ENCODE measurements around the gene PRXL2C. TPM values are rescaled to one million over a fixed set of nuclear protein-coding genes. Genes with fewer than 3 reads are reported as not detected.

Gene PRXL2C
- polyA plus RNA-seq, 1 of the 3 experiments (the other 2 are of a cell fraction) = 8.4 TPM

DNA sequence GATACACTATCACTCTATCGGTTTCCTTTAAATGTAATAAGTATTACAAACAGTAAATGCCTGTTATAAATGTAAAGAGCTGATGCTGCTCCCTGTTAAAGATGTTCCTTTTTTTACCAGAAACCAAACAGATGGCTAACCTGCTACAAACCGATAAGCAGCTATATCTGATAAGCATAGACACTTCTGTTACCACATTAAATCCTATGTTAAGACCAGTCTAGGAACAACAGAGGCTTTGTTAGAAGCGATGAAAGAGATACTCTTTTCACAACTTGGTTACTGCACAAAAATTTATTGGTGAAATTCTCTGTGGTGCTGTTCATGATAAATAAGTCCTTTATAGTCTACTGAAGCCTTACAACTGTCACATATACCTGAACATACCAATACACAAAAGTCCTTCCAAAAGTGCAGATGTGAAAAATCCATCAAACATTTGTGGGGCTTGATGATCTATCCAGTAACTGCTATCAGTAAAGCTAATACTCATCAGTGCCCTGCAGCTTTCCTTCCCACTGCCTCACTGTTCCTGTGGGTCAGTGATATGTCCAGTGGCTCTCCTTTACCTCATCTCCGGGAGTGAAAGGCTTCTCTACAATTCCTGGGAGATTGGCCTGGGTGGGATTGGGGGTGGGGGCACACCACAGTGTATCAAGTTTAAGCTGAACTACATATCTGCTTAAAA lies 25.8 kb upstream of the PRXL2C start:
- POLR2A ChIA-PET = no interaction called here
- 19% methylated on average over 4 of the region's 4 CpGs for whole genome bisulfite sequencing (ENCODE audit: low lambda C conversion rate)
- CTCF ChIA-PET = interaction anchor here (0.6 to 1.7 kb wide), 4 partner anchors 15 to 789 kb away, joined by 3 to 5 read pairs (median 4); no protein-coding TSS in a partner anchor

DNA sequence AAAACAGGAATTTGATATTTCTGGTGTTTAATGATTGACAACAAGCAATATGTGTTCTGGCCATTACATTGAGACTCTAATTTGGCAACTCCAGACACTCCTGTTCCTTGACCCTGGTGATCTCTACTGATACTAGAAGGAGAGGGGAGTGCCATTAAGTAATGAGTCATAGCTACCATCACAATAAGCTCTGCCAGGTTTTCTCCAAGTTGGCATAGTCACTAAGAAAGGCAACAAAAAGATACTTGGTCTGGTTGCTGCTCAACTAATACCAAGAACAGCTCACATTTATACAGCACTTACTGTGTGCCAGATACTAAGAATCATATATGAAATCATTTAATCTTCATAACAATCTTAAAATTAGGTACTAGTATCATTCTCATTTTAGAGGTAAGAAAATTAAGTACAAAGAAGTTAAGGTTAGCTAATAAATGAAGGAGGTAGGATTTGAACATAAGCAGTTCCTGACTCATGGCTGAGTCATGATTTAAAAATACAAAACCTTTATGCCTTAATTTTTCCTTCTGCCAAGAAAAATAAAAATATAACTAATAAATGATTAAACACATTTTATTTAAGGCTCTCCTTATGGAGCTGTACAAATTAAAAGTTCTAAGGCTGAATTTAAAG lies 19.9 kb upstream of the PRXL2C start:
- Histone ChIP-seq H3K27ac (ENCODE audit: low read depth in 2 of 2, low read length in 1 of 2) (peak overlapping the region in 1 of 2 experiments; percentile 65; a peak in 2 of 4 replicates), H3K4me3 (ENCODE audit: low read depth in 2 of 2, low read length in 1 of 2) (no peak overlapping the region), H3K4me1 (ENCODE audit: control insufficient read depth in 1 of 2, insufficient read depth in 2 of 2, low read depth in 1 of 2, low read length in 1 of 2) (no peaks in the 10 kb centered on the region), H4K20me1 (ENCODE audit: insufficient read depth) (no peaks in the 10 kb centered on the region), H3K36me3 (replicated peaks in 1 of 2; ENCODE audit: control insufficient read depth in 1 of 2, insufficient read depth in 2 of 2, low read length in 1 of 2) (no peaks in the 10 kb centered on the region), H3F3A (replicated peaks; ENCODE audit: insufficient read depth) (peaks cover 15% of the 10 kb centered on the region), H2AFZ (ENCODE audit: low read depth) (no peak overlapping the region), H3K27me3 (ENCODE audit: insufficient read depth) (no peaks in the 10 kb centered on the region), H3K9me2 (no peaks in the 10 kb centered on the region), H3K9ac (no peak overlapping the region), H3K4me2 (no peak overlapping the region; the same call in 1 of the 2 replicates), H3K79me2 (ENCODE audit: insufficient read depth) (no peaks in the 10 kb centered on the region), H3K9me3 (no peaks in the 10 kb centered on the region)
- ChIA-PET POLR2A (no interaction called here), CTCF (interaction anchor here (1.1 to 1.2 kb wide), 2 partner anchors 8 to 347 kb away, joined by 3 to 5 read pairs; no protein-coding TSS in a partner anchor)
- DNase-seq = no peak
- TF ChIP-seq, protein P1, sequence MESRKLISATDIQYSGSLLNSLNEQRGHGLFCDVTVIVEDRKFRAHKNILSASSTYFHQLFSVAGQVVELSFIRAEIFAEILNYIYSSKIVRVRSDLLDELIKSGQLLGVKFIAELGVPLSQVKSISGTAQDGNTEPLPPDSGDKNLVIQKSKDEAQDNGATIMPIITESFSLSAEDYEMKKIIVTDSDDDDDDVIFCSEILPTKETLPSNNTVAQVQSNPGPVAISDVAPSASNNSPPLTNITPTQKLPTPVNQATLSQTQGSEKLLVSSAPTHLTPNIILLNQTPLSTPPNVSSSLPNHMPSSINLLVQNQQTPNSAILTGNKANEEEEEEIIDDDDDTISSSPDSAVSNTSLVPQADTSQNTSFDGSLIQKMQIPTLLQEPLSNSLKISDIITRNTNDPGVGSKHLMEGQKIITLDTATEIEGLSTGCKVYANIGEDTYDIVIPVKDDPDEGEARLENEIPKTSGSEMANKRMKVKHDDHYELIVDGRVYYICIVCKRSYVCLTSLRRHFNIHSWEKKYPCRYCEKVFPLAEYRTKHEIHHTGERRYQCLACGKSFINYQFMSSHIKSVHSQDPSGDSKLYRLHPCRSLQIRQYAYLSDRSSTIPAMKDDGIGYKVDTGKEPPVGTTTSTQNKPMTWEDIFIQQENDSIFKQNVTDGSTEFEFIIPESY (IDR thresholded peaks at IDR 0.05; ENCODE audit: borderline replicate concordance, low read depth) = no peak
- TF ChIP-seq YY1 (IDR thresholded peaks at IDR 0.05; ENCODE audit: low read depth) (no peak; the same call in 1 of the 2 replicates), RAD21 (IDR thresholded peaks at IDR 0.05; ENCODE audit: low read length) (no peak), FOSL2 (IDR thresholded peaks at IDR 0.05; ENCODE audit: borderline replicate concordance, low read depth) (peak; percentile 59), RFX5 (IDR thresholded peaks at IDR 0.05; ENCODE audit: low read length) (no peak), GATA2 (CRISPR knock-in tag; IDR thresholded peaks at IDR 0.05) (no peak), ELF1 (IDR thresholded peaks at IDR 0.05) (no peak), SIN3A (IDR thresholded peaks at IDR 0.05; ENCODE audit: borderline replicate concordance, low read depth, low read length) (no peak), TCF12 (IDR thresholded peaks at IDR 0.05) (peak; percentile 61), TAF1 (IDR thresholded peaks at IDR 0.05; ENCODE audit: borderline replicate concordance, low read depth, low read length) (no peak)
- TF ChIP-seq, protein P2, sequence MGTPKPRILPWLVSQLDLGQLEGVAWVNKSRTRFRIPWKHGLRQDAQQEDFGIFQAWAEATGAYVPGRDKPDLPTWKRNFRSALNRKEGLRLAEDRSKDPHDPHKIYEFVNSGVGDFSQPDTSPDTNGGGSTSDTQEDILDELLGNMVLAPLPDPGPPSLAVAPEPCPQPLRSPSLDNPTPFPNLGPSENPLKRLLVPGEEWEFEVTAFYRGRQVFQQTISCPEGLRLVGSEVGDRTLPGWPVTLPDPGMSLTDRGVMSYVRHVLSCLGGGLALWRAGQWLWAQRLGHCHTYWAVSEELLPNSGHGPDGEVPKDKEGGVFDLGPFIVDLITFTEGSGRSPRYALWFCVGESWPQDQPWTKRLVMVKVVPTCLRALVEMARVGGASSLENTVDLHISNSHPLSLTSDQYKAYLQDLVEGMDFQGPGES (IDR thresholded peaks at IDR 0.05; ENCODE audit: low read depth, low read length) = no peak

More for the DNA sequence above, 25.8 kb upstream of the PRXL2C start:
- H3K79me2 ChIP-seq (ENCODE audit: insufficient read depth) = no peaks in the 10 kb centered on the region
- TF ChIP-seq, protein P1 (IDR thresholded peaks at IDR 0.05; ENCODE audit: borderline replicate concordance, low read depth) = no peak
- TF ChIP-seq, protein P3, sequence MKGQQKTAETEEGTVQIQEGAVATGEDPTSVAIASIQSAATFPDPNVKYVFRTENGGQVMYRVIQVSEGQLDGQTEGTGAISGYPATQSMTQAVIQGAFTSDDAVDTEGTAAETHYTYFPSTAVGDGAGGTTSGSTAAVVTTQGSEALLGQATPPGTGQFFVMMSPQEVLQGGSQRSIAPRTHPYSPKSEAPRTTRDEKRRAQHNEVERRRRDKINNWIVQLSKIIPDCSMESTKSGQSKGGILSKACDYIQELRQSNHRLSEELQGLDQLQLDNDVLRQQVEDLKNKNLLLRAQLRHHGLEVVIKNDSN (IDR thresholded peaks at IDR 0.05; ENCODE audit: borderline replicate concordance, low read depth) = no peak
- TF ChIP-seq RXRA (IDR thresholded peaks at IDR 0.05; ENCODE audit: borderline replicate concordance, low read depth) = no peak
- peak in 1 of 2 experiments; percentile 20; a peak in 1 of 4 replicates for TF ChIP-seq EP300 (IDR thresholded peaks at IDR 0.05; ENCODE audit: borderline replicate concordance in 1 of 2, low read depth in 1 of 2, low read length in 1 of 2)
- TF ChIP-seq, protein P4, sequence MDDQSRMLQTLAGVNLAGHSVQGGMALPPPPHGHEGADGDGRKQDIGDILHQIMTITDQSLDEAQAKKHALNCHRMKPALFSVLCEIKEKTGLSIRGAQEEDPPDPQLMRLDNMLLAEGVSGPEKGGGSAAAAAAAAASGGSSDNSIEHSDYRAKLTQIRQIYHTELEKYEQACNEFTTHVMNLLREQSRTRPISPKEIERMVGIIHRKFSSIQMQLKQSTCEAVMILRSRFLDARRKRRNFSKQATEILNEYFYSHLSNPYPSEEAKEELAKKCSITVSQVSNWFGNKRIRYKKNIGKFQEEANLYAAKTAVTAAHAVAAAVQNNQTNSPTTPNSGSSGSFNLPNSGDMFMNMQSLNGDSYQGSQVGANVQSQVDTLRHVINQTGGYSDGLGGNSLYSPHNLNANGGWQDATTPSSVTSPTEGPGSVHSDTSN (IDR thresholded peaks at IDR 0.05) = no peak
- TF ChIP-seq GATA2 (CRISPR knock-in tag; IDR thresholded peaks at IDR 0.05) = peak; percentile 46; the same call in 1 of the 2 replicates
- H3K9ac ChIP-seq = no peak overlapping the region
- H3K9me3 ChIP-seq = no peaks in the 10 kb centered on the region
- no peaks in the 10 kb centered on the region for H3K36me3 ChIP-seq (replicated peaks in 1 of 2; ENCODE audit: control insufficient read depth in 1 of 2, insufficient read depth in 2 of 2, low read length in 1 of 2)
- H3K4me1 ChIP-seq (ENCODE audit: control insufficient read depth in 1 of 2, insufficient read depth in 2 of 2, low read depth in 1 of 2, low read length in 1 of 2) = peaks cover 0 to 3% of the 10 kb centered on the region in 2 experiments; a peak in 1 of 4 replicates
- H3F3A ChIP-seq (replicated peaks; ENCODE audit: insufficient read depth) = no peaks in the 10 kb centered on the region
- peak; percentile 19 for DNase-seq
- no peak overlapping the region for H3K4me2 ChIP-seq
- no peak overlapping the region for H3K4me3 ChIP-seq (ENCODE audit: low read depth in 2 of 2, low read length in 1 of 2)
- H4K20me1 ChIP-seq (ENCODE audit: insufficient read depth) = no peaks in the 10 kb centered on the region
- no peaks in the 10 kb centered on the region for H3K27me3 ChIP-seq (ENCODE audit: insufficient read depth)
- no peaks in the 10 kb centered on the region for H3K9me2 ChIP-seq
- H2AFZ ChIP-seq (ENCODE audit: low read depth) = no peak overlapping the region
- H3K27ac ChIP-seq (ENCODE audit: low read depth in 2 of 2, low read length in 1 of 2) = no peak overlapping the region
